CD14-positive monocyte (primary cell): Measurements from ENCODE around the gene CCDC88A. TPM values are rescaled to one million over a fixed set of nuclear protein-coding genes. Genes with fewer than 3 reads are reported as not detected.
A peak's percentile ranks its signal among the peaks of the same experiment; 100 is the strongest.
"Not testable (repeated sequence)": the region's sequence is repeated elsewhere in the genome, so short reads cannot be mapped to it uniquely, and the experiment has no call there.

ENCODE experiments used
- DNase-seq, 3 donors: peaks; one replicate each; pipeline ENCODE4 v3.0.0-alpha.2; 2011 to 2022
- H2AFZ ChIP-seq: 2 replicates; pipeline ENCODE4 v1.6.0; 2012; ENCODE audit warnings: mild to moderate bottlenecking, low read depth, low read length, inconsistent platforms; ENCODE audit not compliant: insufficient read depth, poor library complexity, severe bottlenecking
- H3K27ac ChIP-seq, 2 donors: 1 replicate in 1 of 2; 2 replicates in 1 of 2; pipeline ENCODE4 v1.5.1; 2012 to 2013; ENCODE audit warnings: low read length in 2 of 2, control low read depth in 1 of 2, inconsistent platforms in 1 of 2, low read depth in 1 of 2, mild to moderate bottlenecking in 1 of 2
- H3K27me3 ChIP-seq, 2 donors: one replicate each; pipeline versions ENCODE4 v1.6.0 to v1.6.1; 2011 to 2013; ENCODE audit warnings: low read length in 2 of 2; ENCODE audit not compliant: control insufficient read depth in 2 of 2, insufficient read depth in 2 of 2
- H3K36me3 ChIP-seq, 2 donors: replicated peaks in 1 of 2; 1 replicate in 1 of 2; 2 replicates in 1 of 2; pipeline versions ENCODE4 v1.5.1 to v1.6.1; 2012 to 2013; ENCODE audit warnings: low read length in 2 of 2, control low read depth in 1 of 2, inconsistent platforms in 1 of 2, mild to moderate bottlenecking in 1 of 2; ENCODE audit not compliant: insufficient read depth in 2 of 2, control insufficient read depth in 1 of 2
- H3K4me1 ChIP-seq, 2 donors: 1 replicate in 1 of 2; 2 replicates in 1 of 2; pipeline versions ENCODE4 v1.5.1 to v1.6.1; 2012 to 2013; ENCODE audit warnings: low read length in 2 of 2, control low read depth in 1 of 2, inconsistent platforms in 1 of 2, mild to moderate bottlenecking in 1 of 2, moderate library complexity in 1 of 2; ENCODE audit not compliant: insufficient read depth in 2 of 2, control insufficient read depth in 1 of 2
- H3K4me2 ChIP-seq: replicated peaks from 2 replicates; pipeline ENCODE3; 2012; ENCODE audit warnings: low read length, moderate library complexity, mild to moderate bottlenecking; ENCODE audit not compliant: poor library complexity, severe bottlenecking; ENCODE audit errors: extremely low read depth
- H3K4me3 ChIP-seq, 3 experiments: fragments of 200-600 bp in 1 of 3; sonication (generic) in 1 of 3; replicated peaks in 1 of 3; 1 replicate in 2 of 3; 2 replicates in 1 of 3; pipeline ENCODE4 v1.5.1; 2011 to 2013; ENCODE audit warnings: low read length in 3 of 3, mild to moderate bottlenecking in 3 of 3, control low read depth in 2 of 3, low read depth in 2 of 3, inconsistent platforms in 1 of 3, moderate library complexity in 1 of 3
- H3K79me2 ChIP-seq: 2 replicates; pipeline ENCODE4 v1.6.0; 2012; ENCODE audit warnings: mild to moderate bottlenecking, control low read depth, inconsistent platforms, low read length, moderate library complexity; ENCODE audit not compliant: insufficient read depth
- H3K9ac ChIP-seq: 2 replicates; pipeline ENCODE4 v1.6.0; 2017; ENCODE audit warnings: low read length, mild to moderate bottlenecking; ENCODE audit not compliant: insufficient read depth, poor library complexity, severe bottlenecking
- H3K9me3 ChIP-seq, 2 donors: replicated peaks in 1 of 2; 1 replicate in 1 of 2; 2 replicates in 1 of 2; pipeline versions ENCODE4 v1.5.1 to v1.6.1; 2012 to 2013; ENCODE audit warnings: low read length in 2 of 2, control low read depth in 1 of 2; ENCODE audit not compliant: control insufficient read depth in 1 of 2, insufficient read depth in 1 of 2
- H4K20me1 ChIP-seq: 2 replicates; pipeline ENCODE4 v1.6.0; 2012; ENCODE audit warnings: mild to moderate bottlenecking, low read length, control low read depth, moderate library complexity; ENCODE audit not compliant: insufficient read depth
- H3K27ac Mint-ChIP-seq, 7 donors: one replicate each; pipeline ENCODE4 v1.8.0; 2020; ENCODE audit warnings: mild to moderate bottlenecking in 7 of 7, mixed read lengths in 7 of 7, moderate library complexity in 6 of 7, inconsistent platforms in 2 of 7
- H3K27me3 Mint-ChIP-seq, 3 donors: one replicate each; pipeline ENCODE4 v1.8.0; 2021 to 2022; ENCODE audit warnings: low read depth in 3 of 3, mild to moderate bottlenecking in 3 of 3, mixed read lengths in 3 of 3, moderate library complexity in 3 of 3, inconsistent platforms in 1 of 3
- H3K36me3 Mint-ChIP-seq, 2 donors: one replicate each; pipeline ENCODE4 v1.8.0; 2020; ENCODE audit warnings: mixed read lengths in 2 of 2, inconsistent platforms in 1 of 2, mild to moderate bottlenecking in 1 of 2
- H3K4me1 Mint-ChIP-seq: one replicate; pipeline ENCODE4 v1.8.0; 2020; ENCODE audit warnings: mild to moderate bottlenecking, mixed read lengths
- H3K4me3 Mint-ChIP-seq, 2 donors: one replicate each; pipeline ENCODE4 v1.8.0; 2020; ENCODE audit warnings: mild to moderate bottlenecking in 2 of 2, mixed read lengths in 2 of 2, moderate library complexity in 1 of 2
- H3K9me3 Mint-ChIP-seq, 7 donors: one replicate each; pipeline ENCODE4 v1.8.0; 2020 to 2022; ENCODE audit warnings: mixed read lengths in 7 of 7, mild to moderate bottlenecking in 6 of 7, moderate library complexity in 6 of 7, inconsistent platforms in 2 of 7
- WGBS: methylation state at CpG from one replicate; pipeline ENCODE4 v1.1.5; 2013; ENCODE audit warnings: missing lambda C conversion rate; ENCODE audit not compliant: insufficient coverage; 5-methylcytosine and 5-hydroxymethylcytosine counted together
- intact Hi-C, 2 donors: fragments of 100-400 bp; cut with micrococcal nuclease; formaldehyde crosslinking; loops; one replicate each; pipeline versions ENCODE4 v1.15.0 to v1.15.1; 2023
- polyA plus RNA-seq, 3 donors: library from polyadenylated mRNA; depleted of rRNA in 1 of 3; unstranded in 2 of 3; stranded (reverse) in 1 of 3; fragments of 300-500 nt in 2 of 3; fragments of >200 nt in 1 of 3; fragmentation: Illumina TruSeq in 2 of 3; gene quantifications; 1 replicate in 2 of 3; 2 replicates in 1 of 3; pipeline ENCODE4 v1.2.3, GENCODE V29; 2012 to 2021
- TF ChIP-seq, protein P1 (sequence below): fragments of 200-600 bp; IDR thresholded peaks from one replicate; pipeline ENCODE4 v1.8.0; 2022; ENCODE audit warnings: antibody characterized with exemption, mild to moderate bottlenecking

The CCDC88A gene
- polyA plus RNA-seq, 3 donors = 9.9 to 57.1 (median 17.9) TPM

GRCh38 chr2:55357927-55358326 is 61.7 kb downstream of the CCDC88A start:
- H3K27ac ChIP-seq = no peak overlapping the region
- TF ChIP-seq, protein P1, sequence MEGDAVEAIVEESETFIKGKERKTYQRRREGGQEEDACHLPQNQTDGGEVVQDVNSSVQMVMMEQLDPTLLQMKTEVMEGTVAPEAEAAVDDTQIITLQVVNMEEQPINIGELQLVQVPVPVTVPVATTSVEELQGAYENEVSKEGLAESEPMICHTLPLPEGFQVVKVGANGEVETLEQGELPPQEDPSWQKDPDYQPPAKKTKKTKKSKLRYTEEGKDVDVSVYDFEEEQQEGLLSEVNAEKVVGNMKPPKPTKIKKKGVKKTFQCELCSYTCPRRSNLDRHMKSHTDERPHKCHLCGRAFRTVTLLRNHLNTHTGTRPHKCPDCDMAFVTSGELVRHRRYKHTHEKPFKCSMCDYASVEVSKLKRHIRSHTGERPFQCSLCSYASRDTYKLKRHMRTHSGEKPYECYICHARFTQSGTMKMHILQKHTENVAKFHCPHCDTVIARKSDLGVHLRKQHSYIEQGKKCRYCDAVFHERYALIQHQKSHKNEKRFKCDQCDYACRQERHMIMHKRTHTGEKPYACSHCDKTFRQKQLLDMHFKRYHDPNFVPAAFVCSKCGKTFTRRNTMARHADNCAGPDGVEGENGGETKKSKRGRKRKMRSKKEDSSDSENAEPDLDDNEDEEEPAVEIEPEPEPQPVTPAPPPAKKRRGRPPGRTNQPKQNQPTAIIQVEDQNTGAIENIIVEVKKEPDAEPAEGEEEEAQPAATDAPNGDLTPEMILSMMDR = no peak
- H3K27ac Mint-ChIP-seq = no peak overlapping the region
- H3K4me1 ChIP-seq = no peaks in the 10 kb centered on the region
- H3K4me3 ChIP-seq = no peak overlapping the region
- no peaks in the 10 kb centered on the region for H3K27me3 ChIP-seq
- H3K4me3 Mint-ChIP-seq = no peak overlapping the region
- H4K20me1 ChIP-seq = peaks cover 11% of the 10 kb centered on the region
- peaks cover 8% of the 10 kb centered on the region for H3K79me2 ChIP-seq
- peaks cover 2% of the 10 kb centered on the region for H3K4me1 Mint-ChIP-seq
- H3K27me3 Mint-ChIP-seq = no peaks in the 10 kb centered on the region
- H3K9me3 ChIP-seq = no peaks in the 10 kb centered on the region
- 100% methylated on average over 1 of the region's 2 CpGs for WGBS
- DNase-seq = peak in 1 of 3 donors; percentile 11
- intact Hi-C loops = no loop called here
- H3K9me3 Mint-ChIP-seq = peaks cover 0 to 3% (median 0%) of the 10 kb centered on the region in 7 donors
- H2AFZ ChIP-seq = no peak overlapping the region
- H3K9ac ChIP-seq = no peak overlapping the region
- no peak overlapping the region for H3K4me2 ChIP-seq
- peaks cover 69 to 90% of the 10 kb centered on the region in 2 donors for H3K36me3 ChIP-seq
- peaks cover 60 to 83% of the 10 kb centered on the region in 2 donors for H3K36me3 Mint-ChIP-seq

DNA sequence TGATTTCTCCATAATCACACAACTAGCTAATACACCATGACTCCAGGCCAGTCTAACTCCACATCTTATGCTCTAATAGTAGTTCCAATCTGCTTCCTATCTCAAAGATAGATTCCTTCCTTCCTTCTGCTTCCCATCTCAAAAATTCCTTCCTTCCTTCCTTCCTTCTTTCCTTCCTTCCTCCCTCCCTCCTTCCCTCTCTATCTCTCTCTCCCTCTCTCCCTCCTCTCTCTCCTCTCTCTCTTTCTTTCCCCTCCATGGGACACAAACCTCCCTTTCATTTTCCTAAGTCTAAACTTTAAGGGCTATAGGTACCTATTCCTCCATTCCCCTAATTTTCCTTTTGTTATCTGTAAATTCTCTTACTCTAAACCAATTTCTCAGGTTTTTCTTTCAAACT is 62.5 kb downstream of the CCDC88A start:
- no peak overlapping the region for H2AFZ ChIP-seq
- no peaks in the 10 kb centered on the region for H3K4me1 ChIP-seq
- peaks cover 11% of the 10 kb centered on the region for H4K20me1 ChIP-seq
- H3K36me3 ChIP-seq = peaks cover 68 to 90% of the 10 kb centered on the region in 2 donors
- intact Hi-C loops = no loop called here
- Mint-ChIP-seq H3K4me1 (peaks cover 2% of the 10 kb centered on the region), H3K27ac (peak overlapping the region in 2 of 7 donors; percentile 16 to 37), H3K36me3 (peaks cover 59 to 87% of the 10 kb centered on the region in 2 donors), H3K4me3 (no peak overlapping the region), H3K27me3 (no peaks in the 10 kb centered on the region), H3K9me3 (peaks cover 0 to 3% (median 0%) of the 10 kb centered on the region in 7 donors)
- no peaks in the 10 kb centered on the region for H3K9me3 ChIP-seq
- peaks cover 8% of the 10 kb centered on the region for H3K79me2 ChIP-seq
- no peak overlapping the region for H3K4me2 ChIP-seq
- H3K9ac ChIP-seq = no peak overlapping the region
- no peak overlapping the region for H3K27ac ChIP-seq
- no peak for DNase-seq
- no peaks in the 10 kb centered on the region for H3K27me3 ChIP-seq
- TF ChIP-seq, protein P1 = no peak
- H3K4me3 ChIP-seq = no peak overlapping the region

DNA sequence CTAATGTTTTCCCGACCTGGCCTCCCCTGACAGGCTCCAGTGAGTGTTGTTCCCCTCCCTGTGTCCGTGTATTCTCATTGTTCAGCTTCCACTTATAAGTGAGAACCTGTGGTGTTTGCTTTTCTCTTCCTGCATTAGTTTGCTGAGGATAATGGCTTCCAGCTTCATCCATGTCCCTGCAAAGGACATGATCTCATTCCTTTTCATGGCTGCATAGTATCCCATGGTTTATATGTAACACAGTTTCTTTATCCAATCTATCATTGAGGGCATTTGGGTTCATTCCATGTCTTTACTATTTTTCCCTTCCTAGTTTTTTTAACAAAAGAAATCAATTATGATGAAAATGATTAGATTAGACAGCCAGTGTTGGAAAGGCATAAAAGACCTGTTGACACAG is 63.5 kb downstream of the CCDC88A start:
- H3K4me1 ChIP-seq, H3K27me3 ChIP-seq, H3K9ac ChIP-seq, H3K4me2 ChIP-seq, H3K4me1 Mint-ChIP-seq, H3K79me2 ChIP-seq, H3K4me3 ChIP-seq, H3K27ac ChIP-seq, intact Hi-C loops, H2AFZ ChIP-seq, H3K4me3 Mint-ChIP-seq, DNase-seq, H3K9me3 ChIP-seq, H3K27me3 Mint-ChIP-seq, H3K9me3 Mint-ChIP-seq: not testable (repeated sequence)
- peaks cover 11% of the 10 kb centered on the region for H4K20me1 ChIP-seq
- no CpG with 5 or more reads among the region's 2 CpGs for WGBS
- peaks cover 67 to 90% of the 10 kb centered on the region in 2 donors for H3K36me3 ChIP-seq
- H3K36me3 Mint-ChIP-seq = peaks cover 60 to 88% of the 10 kb centered on the region in 2 donors
- H3K27ac Mint-ChIP-seq = peak overlapping the region in 1 of 7 donors; percentile 63
